Gastroesophageal sphincter (tissue), 4 donors: ENCODE measurements around the gene FUT2. TPM values are rescaled to one million over a fixed set of nuclear protein-coding genes. Genes with fewer than 3 reads are reported as not detected.

Experiments used
- ATAC-seq: fragments of 150-250 bp; one replicate; pipeline ENCODE4 v1.9.1; 2016; ENCODE audit warnings: mild to moderate bottlenecking, moderate library complexity
- H3K27ac ChIP-seq, 4 donors: fragments of 200-600 bp; sonication (generic) in 3 of 4; 1 replicate in 3 of 4; 2 replicates in 1 of 4; pipeline ENCODE4 v1.5.1; 2016 to 2019
- H3K27me3 ChIP-seq: fragments of 200-600 bp; sonication (generic); one replicate; pipeline ENCODE4 v1.5.1; 2019
- H3K36me3 ChIP-seq, 2 donors: fragments of 200-600 bp; sonication (generic); one replicate each; pipeline ENCODE4 v1.5.1; 2019; ENCODE audit warnings: control low read depth in 1 of 2
- H3K4me1 ChIP-seq, 3 donors: fragments of 200-600 bp; sonication (generic); 1 replicate in 2 of 3; 2 replicates in 1 of 3; pipeline ENCODE4 v1.5.1; 2016 to 2019; ENCODE audit warnings: control low read depth in 2 of 3
- H3K4me3 ChIP-seq, 2 donors: fragments of 200-600 bp; sonication (generic); one replicate each; pipeline ENCODE4 v1.5.1; 2019; ENCODE audit warnings: mild to moderate bottlenecking in 1 of 2, moderate library complexity in 1 of 2
- H3K9me3 ChIP-seq, 3 donors: fragments of 200-600 bp; sonication (generic); one replicate each; pipeline ENCODE4 v1.5.1; 2017 to 2019; ENCODE audit warnings: control low read depth in 2 of 3
- EP300 ChIP-seq: sonication (generic); formaldehyde crosslinking; IDR thresholded peaks from one replicate; pipeline ENCODE4 v1.6.1; 2017; ENCODE audit warnings: antibody characterized with exemption, mild to moderate bottlenecking
- POLR2A ChIP-seq, 2 donors: fragments of 450-650 bp; IDR thresholded peaks; one replicate each; pipeline ENCODE4 v1.6.1; 2017; ENCODE audit warnings: antibody characterized with exemption in 2 of 2, mild to moderate bottlenecking in 2 of 2, moderate library complexity in 1 of 2
- POLR2AphosphoS5 ChIP-seq: sonication (generic); formaldehyde crosslinking; IDR thresholded peaks from one replicate; pipeline ENCODE4 v1.6.1; 2017; ENCODE audit warnings: antibody characterized with exemption
- WGBS, 2 donors: methylation state at CpG; one replicate each; pipeline ENCODE4 v1.1.5; 2018; ENCODE audit warnings: low coverage in 1 of 2; 5-methylcytosine and 5-hydroxymethylcytosine counted together
- total RNA-seq, 4 donors: library from RNA; depleted of rRNA; stranded (reverse); fragments of >200 nt; gene quantifications; one replicate each; pipeline ENCODE4 v1.1.0, GENCODE V29; 2016
- TF ChIP-seq, protein P1 (sequence below), 4 experiments: fragments of 200-600 bp in 2 of 4; fragments of 450-650 bp in 2 of 4; sonication (generic) in 1 of 4; IDR thresholded peaks; one replicate each; pipeline ENCODE4 v1.5.1; 2017 to 2019; ENCODE audit warnings: antibody characterized with exemption in 4 of 4, mild to moderate bottlenecking in 2 of 4, moderate library complexity in 2 of 4

Gene FUT2
- total RNA-seq, 4 donors from 2014 or later, result 3.4 TPM; not detected in 3

- no peak overlapping the region for H3K27ac ChIP-seq
- H3K36me3 ChIP-seq, result peaks cover 0 to 41% of the 10 kb centered on the region in 2 donors
- TF ChIP-seq POLR2AphosphoS5 (no peak), EP300 (no peak), POLR2A (IDR thresholded peaks at IDR 0.05) (no peak)
- TF ChIP-seq, protein P1, sequence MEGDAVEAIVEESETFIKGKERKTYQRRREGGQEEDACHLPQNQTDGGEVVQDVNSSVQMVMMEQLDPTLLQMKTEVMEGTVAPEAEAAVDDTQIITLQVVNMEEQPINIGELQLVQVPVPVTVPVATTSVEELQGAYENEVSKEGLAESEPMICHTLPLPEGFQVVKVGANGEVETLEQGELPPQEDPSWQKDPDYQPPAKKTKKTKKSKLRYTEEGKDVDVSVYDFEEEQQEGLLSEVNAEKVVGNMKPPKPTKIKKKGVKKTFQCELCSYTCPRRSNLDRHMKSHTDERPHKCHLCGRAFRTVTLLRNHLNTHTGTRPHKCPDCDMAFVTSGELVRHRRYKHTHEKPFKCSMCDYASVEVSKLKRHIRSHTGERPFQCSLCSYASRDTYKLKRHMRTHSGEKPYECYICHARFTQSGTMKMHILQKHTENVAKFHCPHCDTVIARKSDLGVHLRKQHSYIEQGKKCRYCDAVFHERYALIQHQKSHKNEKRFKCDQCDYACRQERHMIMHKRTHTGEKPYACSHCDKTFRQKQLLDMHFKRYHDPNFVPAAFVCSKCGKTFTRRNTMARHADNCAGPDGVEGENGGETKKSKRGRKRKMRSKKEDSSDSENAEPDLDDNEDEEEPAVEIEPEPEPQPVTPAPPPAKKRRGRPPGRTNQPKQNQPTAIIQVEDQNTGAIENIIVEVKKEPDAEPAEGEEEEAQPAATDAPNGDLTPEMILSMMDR (IDR thresholded peaks at IDR 0.05), result no peak
- 88 to 100% methylated on average over 3 to 13 of the region's 13 CpGs for WGBS, 2 donors
- H3K4me1 ChIP-seq, result no peaks in the 10 kb centered on the region
- peaks cover 4% of the 10 kb centered on the region for H3K27me3 ChIP-seq
- no peak overlapping the region for H3K4me3 ChIP-seq
- ATAC-seq, result no peak
- H3K9me3 ChIP-seq, result no peaks in the 10 kb centered on the region
Observed at GRCh38 chr19:48702701-48703100, 6.9 kb downstream of the FUT2 start.

DNA sequence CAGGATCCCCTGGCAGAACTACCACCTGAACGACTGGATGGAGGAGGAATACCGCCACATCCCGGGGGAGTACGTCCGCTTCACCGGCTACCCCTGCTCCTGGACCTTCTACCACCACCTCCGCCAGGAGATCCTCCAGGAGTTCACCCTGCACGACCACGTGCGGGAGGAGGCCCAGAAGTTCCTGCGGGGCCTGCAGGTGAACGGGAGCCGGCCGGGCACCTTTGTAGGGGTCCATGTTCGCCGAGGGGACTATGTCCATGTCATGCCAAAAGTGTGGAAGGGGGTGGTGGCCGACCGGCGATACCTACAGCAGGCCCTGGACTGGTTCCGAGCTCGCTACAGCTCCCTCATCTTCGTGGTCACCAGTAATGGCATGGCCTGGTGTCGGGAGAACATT is 7.5 kb downstream of the FUT2 start:
- Histone ChIP-seq H3K27me3 (peaks cover under 1% of the 10 kb centered on the region), H3K36me3 (peaks cover 0 to 41% of the 10 kb centered on the region in 2 donors), H3K4me1 (no peaks in the 10 kb centered on the region), H3K9me3 (no peaks in the 10 kb centered on the region), H3K4me3 (no peak overlapping the region), H3K27ac (no peak overlapping the region)
- WGBS, 2 donors, result 100% methylated on average over 5 of the region's 23 CpGs; no CpG with 5 or more reads in 1 of the 2 donors
- no peak for ATAC-seq
- TF ChIP-seq POLR2AphosphoS5, result no peak
- TF ChIP-seq, protein P1 (IDR thresholded peaks at IDR 0.05), result no peak
- TF ChIP-seq EP300, result no peak

DNA sequence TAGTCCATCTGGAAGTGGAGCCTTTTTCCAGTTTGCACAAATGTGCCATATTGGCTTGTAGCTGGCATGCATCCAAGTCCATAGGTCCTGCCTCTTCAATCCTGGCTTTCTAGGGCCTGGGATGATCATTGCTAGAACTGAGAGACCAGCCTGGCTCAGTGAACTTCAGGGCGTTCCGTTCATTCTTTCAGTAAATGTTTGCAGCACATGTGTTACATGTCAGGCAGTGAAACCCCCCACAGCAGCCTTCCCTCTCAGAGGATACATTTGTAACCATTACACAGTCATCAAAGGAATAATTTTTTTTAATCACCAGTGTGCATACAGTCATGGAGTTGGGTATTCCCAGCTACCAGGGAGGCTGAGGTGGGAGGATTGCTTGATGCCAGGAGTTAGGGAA is 9.7 kb downstream of the FUT2 start:
- ATAC-seq, result no peak
- Histone ChIP-seq H3K27me3 (no peaks in the 10 kb centered on the region), H3K4me1 (no peaks in the 10 kb centered on the region), H3K36me3 (peaks cover 0 to 41% of the 10 kb centered on the region in 2 donors), H3K4me3 (no peak overlapping the region), H3K9me3 (no peaks in the 10 kb centered on the region), H3K27ac (no peak overlapping the region)
- WGBS, 2 donors, result 35% methylated on average over 2 of the region's 2 CpGs; no CpG with 5 or more reads in 1 of the 2 donors
- TF ChIP-seq POLR2AphosphoS5, result no peak
- no peak for TF ChIP-seq EP300
- TF ChIP-seq POLR2A (IDR thresholded peaks at IDR 0.05), result no peak
- TF ChIP-seq, protein P1 (IDR thresholded peaks at IDR 0.05), result no peak

DNA sequence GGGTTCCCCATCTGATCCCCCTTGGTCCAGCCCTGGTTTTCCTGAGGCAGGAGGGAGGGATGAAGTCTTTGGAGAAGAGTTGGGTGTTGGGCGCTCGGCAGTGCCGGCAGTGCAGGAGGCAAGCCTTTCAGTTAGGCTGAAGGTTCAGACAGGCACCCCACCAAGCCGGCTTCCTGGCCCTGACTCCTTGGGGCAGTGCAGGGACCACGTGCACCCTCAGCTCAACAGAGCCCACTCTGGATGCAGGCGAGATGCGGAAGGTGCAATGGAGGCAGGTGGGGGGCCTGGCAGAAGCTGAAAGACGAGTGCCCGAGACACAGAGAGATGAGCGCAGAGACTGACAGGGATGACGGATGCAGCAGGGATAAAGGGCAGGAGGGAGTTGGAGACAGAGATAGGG is 12.7 kb downstream of the FUT2 start:
- no peak for ATAC-seq
- no peak overlapping the region for H3K27ac ChIP-seq
- WGBS, 2 donors, result 26 to 33% methylated on average over 5 to 7 of the region's 11 CpGs
- H3K36me3 ChIP-seq, result peaks cover 0 to 18% of the 10 kb centered on the region in 2 donors
- no peaks in the 10 kb centered on the region for H3K27me3 ChIP-seq
- no peaks in the 10 kb centered on the region for H3K9me3 ChIP-seq
- no peak for TF ChIP-seq POLR2A (IDR thresholded peaks at IDR 0.05)
- no peak for TF ChIP-seq POLR2AphosphoS5
- TF ChIP-seq EP300, result no peak
- TF ChIP-seq, protein P1 (IDR thresholded peaks at IDR 0.05), result no peak
- H3K4me3 ChIP-seq, result no peak overlapping the region
- peaks cover 0 to 10% (median 7%) of the 10 kb centered on the region in 3 donors for H3K4me1 ChIP-seq

DNA sequence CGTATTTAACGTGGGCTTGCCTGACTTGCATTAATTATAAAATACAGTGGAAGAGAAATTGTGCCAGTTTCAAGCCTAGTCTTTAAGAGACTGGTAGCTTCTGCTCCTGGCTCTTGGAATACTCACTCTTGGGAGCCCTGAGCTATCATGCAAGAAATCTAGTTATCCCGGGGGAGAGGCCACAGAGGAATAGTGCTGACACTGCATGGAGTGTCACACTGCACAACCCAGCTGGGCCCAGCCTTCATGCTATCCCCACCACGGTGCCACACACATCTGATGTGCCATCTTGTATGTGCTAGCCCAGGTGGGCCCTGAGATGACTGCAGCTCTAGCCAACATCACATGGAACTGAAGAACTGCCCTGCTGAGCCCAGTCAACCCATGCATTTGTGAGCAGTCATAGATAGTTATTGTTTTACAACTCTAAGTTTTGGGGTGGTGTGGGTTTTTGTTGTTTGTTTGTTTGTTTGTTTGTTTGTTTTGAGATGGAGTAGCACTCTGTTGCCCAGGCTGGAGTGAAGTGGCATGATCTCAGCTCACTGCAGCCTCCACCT is 15.4 kb downstream of the FUT2 start:
- TF ChIP-seq POLR2AphosphoS5 (no peak), POLR2A (IDR thresholded peaks at IDR 0.05) (no peak), EP300 (no peak)
- TF ChIP-seq, protein P1 (IDR thresholded peaks at IDR 0.05), result no peak
- Histone ChIP-seq H3K27ac (no peak overlapping the region), H3K36me3 (peaks cover 0 to 10% of the 10 kb centered on the region in 2 donors), H3K27me3 (no peaks in the 10 kb centered on the region), H3K9me3 (no peaks in the 10 kb centered on the region), H3K4me3 (no peak overlapping the region), H3K4me1 (peaks cover 0 to 31% (median 22%) of the 10 kb centered on the region in 3 donors)
- WGBS, 2 donors, result 65 to 80% methylated on average over 2 of the region's 4 CpGs
- no peak for ATAC-seq
